OCI-LY1 (cell line): Measurements from ENCODE around the gene ACAN.

Source experiments
- EZH2 ChIP-seq: fragments of 200-600 bp; sonication (generic), shearing (Covaris generic); IDR thresholded peaks from 2 replicates; pipeline ENCODE4 v1.8.0; 2017; ENCODE audit warnings: borderline replicate concordance, mixed run types, mild to moderate bottlenecking, antibody characterized with exemption, low read length, moderate library complexity, mixed read lengths
- TF ChIP-seq, protein P1 (sequence below): fragments of 200-600 bp; sonication (generic), shearing (Covaris generic); IDR thresholded peaks from 2 replicates; pipeline ENCODE4 v1.5.1; 2017; ENCODE audit warnings: mild to moderate bottlenecking, antibody characterized with exemption, low read length, moderate library complexity, mixed read lengths

DNA sequence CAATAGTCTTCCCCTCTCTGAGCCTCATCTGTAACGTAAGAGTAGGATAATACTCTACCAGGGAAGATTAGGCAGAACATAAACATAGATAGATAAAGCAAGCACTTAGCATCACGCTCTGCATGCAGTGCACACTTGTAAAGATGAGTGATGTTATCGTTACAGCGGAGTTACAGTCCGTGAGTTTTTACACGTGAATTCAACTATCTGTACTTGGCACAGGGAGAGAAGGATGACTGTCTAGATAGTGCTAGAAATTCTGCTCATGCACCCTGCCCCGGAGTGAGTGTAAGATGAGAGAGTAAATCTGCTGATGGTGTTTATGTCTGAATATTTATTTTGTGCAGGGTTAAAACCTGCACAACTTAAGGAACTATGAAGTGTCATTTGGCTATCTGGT is 56.3 kb downstream of the ACAN start:
- TF ChIP-seq, protein P1, sequence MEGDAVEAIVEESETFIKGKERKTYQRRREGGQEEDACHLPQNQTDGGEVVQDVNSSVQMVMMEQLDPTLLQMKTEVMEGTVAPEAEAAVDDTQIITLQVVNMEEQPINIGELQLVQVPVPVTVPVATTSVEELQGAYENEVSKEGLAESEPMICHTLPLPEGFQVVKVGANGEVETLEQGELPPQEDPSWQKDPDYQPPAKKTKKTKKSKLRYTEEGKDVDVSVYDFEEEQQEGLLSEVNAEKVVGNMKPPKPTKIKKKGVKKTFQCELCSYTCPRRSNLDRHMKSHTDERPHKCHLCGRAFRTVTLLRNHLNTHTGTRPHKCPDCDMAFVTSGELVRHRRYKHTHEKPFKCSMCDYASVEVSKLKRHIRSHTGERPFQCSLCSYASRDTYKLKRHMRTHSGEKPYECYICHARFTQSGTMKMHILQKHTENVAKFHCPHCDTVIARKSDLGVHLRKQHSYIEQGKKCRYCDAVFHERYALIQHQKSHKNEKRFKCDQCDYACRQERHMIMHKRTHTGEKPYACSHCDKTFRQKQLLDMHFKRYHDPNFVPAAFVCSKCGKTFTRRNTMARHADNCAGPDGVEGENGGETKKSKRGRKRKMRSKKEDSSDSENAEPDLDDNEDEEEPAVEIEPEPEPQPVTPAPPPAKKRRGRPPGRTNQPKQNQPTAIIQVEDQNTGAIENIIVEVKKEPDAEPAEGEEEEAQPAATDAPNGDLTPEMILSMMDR: no peak
- no peak for TF ChIP-seq EZH2
